GM21619 (cell line): Measurements from ENCODE around the gene UTP14C.
"Not testable (repeated sequence)": the region's sequence is repeated elsewhere in the genome, so short reads cannot be mapped to it uniquely, and the experiment has no call there.

Experiments used
- ATAC-seq: cut with Tn5 transposase; IDR thresholded peaks from one replicate; pipeline ENCODE4 v1.9.1; 2021; ENCODE audit not compliant: unreplicated experiment

UTP14C gene

DNA sequence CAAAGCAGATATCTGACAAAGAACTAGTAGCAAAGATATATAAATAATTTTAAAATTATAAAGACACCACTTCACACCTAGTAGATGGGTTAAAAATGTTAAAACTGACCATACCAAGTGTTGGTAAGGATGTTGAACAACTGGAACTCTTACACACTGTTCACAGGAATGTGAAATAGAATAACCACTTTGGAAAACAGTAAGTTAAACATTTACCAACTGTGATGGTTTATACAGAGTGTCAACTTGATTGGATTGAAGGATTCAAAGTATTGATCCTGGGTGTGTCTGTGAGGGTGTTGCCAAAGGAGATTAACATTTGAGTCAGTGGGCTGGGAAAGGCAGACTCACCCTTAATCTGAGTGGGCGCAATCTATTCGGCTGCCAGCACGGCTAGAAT is 19.2 kb downstream of the UTP14C start:
- ATAC-seq = no peak

DNA sequence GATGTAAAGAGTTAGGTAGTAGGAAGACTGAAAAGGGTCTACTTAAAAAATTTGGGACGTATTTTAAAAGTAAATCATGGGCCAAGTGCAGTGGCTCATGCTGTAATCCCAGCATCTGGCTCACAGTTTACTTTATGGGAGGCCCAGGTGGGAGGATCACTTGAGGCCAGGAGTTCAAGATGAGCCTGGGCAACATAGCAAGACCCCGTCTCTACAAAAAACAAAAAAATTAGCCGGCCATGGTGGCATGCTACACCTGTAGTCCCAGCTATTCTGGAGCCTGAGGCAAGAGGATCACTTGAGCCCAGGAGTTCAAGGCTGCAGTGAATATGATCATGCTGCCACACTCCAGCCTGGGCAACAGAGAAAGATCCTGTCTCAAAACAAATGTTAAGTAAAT is 23.0 kb downstream of the UTP14C start:
- no peak for ATAC-seq

DNA sequence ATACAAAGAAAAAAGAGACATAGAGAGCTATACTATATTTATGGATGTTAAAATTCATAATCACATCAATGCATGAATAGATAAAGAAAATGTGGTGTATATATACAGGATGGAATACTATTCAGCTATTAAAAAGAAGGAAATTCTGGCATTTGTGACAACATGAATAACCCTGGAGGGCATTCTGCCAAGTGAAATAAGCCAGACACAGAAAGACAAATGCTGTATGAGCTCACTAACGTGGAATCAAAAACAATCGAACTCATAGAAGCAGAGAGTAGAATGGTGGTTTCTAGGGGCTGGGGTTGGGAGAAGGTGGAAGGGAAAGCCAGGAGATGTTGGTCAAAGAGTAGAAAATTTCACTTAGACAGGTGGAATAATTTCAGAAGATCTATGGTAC is 24.0 kb downstream of the UTP14C start:
- ATAC-seq = no peak

DNA sequence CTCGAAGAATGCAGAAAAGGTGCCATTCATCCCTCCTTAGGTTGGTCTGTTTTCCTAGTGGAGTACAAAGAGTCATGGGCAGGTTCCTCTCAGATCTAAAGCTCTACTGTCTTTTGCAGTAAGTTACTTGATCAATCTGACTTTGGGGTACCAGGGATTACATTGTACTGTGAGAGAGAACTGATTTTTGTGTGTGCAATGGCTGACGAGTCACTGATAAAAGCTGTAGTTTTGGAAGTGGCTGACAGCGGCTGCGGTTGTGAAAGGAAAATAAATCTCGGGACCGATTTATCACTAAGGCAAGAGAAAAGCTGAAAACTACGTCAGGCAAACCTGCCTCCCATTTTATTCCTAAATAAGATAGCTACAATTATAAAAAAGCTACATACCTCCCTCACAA is 26.9 kb downstream of the UTP14C start:
- ATAC-seq = no peak

DNA sequence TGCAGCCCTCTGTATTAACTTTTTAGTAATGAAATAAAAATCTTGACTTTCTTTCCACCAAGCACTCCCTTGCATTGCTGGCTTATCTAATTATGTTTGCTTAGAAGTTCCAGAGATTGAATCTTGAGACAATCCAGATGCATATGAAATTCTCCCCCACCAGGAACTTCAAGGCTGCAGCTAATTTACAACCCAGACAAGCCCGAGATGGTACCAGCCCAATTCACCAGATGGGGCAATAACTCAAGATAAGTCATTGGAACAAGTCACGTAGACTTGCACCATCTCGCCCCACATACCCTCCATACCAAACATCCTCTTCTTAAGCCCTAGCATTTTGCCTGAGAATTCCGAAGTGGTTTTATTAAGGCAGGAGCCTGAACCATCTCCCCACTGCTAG is 29.0 kb downstream of the UTP14C start:
- ATAC-seq = no peak

DNA sequence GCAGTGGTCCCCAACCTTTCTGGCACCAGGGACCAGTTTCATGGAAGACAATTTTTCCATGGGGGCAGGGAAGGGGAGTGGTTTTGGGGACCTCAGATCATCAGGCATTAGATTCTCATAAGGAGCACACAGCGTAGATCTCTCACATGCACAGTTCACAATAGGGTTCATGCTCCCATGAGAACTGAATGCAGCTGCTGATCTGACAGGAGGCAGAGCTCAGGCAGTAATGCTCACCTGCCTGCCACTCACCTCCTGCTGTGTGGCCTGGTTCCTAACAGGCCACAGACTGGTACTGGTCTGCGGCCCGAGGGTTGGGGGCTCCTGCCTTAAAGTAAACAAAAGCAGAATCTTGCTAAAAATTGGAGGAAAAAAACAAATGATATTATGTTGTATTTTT is 36.6 kb downstream of the UTP14C start:
- not testable (repeated sequence) for ATAC-seq

DNA sequence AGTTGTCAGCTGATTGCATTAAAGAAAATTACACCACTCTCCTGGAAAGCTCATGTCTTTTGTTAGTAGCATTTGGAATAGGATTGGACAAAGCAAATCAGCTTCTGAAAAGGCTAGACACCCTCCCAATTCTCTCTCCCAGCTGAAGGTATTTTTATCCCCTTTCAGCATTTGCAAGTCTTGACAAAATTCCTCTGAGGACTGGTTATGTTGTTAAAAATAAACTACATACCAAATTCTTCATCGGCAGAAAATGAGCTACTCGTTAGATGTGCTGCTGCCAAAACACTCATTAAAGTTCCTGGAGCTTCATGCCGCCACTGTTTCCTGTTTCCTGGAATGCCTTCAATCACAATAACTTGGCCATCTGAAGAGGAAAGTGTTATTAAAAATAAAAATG is 37.1 kb downstream of the UTP14C start:
- no peak for ATAC-seq

DNA sequence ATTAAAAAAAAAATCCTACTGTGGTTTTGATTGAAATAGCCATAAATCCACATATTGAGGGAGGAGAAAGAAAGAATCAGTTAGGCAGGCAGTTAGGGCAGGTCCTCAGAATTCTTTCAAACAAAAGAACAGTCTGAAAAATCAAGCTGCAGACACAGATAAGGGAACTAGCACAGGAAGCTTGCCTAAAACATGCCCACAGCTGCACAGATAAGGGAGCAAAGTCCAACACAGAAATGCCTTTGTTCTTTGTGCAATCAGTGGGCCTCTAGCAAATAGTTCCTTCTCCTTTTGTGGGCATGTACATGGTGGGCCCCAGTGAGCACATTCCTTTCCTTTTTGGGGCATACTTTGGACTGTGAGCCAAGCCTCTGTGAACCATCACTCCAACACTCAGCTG is 42.7 kb downstream of the UTP14C start:
- ATAC-seq = no peak

DNA sequence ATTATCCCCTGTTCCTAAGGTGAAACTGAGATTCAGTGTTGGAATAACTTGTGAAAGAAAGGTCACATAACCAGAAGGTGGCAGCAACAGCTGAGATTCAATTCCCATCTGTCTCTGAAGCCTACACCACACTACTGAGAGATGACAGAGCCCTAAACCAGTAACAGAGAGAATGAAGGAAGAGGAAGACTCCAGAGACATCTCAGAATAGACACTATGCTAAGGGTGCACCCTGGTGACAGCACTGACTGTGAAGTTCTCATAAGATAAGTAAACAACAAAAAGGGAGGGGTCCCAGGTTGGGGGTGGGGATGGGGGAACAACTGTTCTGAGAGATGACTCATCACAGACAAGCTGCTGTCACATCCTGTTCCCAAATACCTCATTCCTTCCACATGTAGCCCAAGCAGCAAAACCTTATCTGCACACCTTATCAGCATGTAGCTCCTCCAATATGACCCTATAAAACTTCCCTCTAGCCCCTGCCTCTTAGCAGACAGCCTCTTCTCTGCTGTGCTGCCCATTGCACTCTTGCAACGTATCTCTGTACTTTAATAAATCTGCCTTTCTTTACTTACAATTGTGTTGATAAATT is 46.5 kb downstream of the UTP14C start:
- ATAC-seq = no peak
